Activated T-helper 2 cell treated with anti-CD3 and anti-CD28 coated beads, Interferon-gamma antibody, Interleukin-2, Interleukin-4, amounts not matched to agents 10 μg/mL and 5 μg/mL and 100 μg/mL, durations not matched to agents 14 hours and 24 hours and 36 hours (primary cell): ENCODE measurements around the gene SLC26A9. TPM values are rescaled to one million over a fixed set of nuclear protein-coding genes. Genes with fewer than 3 reads are reported as not detected.

ENCODE experiments used
- DNase-seq: peaks from one replicate; pipeline ENCODE4 v3.0.0; 2021; ENCODE audit warnings: low spot score
- H3K27ac Mint-ChIP-seq: one replicate; pipeline ENCODE4 v1.8.0; 2021; ENCODE audit warnings: mixed read lengths
- H3K27me3 Mint-ChIP-seq: one replicate; pipeline ENCODE4 v1.8.0; 2021; ENCODE audit warnings: low read depth, mixed read lengths
- H3K36me3 Mint-ChIP-seq: one replicate; pipeline ENCODE4 v1.8.0; 2021; ENCODE audit warnings: low read depth, mixed read lengths
- H3K4me1 Mint-ChIP-seq: one replicate; pipeline ENCODE4 v1.8.0; 2021; ENCODE audit warnings: low read depth, mixed read lengths
- H3K4me3 Mint-ChIP-seq: one replicate; pipeline ENCODE4 v1.8.0; 2021; ENCODE audit warnings: low read depth, mild to moderate bottlenecking, moderate library complexity, mixed read lengths
- H3K9me3 Mint-ChIP-seq: one replicate; pipeline ENCODE4 v1.8.0; 2021; ENCODE audit warnings: mixed read lengths
- intact Hi-C: fragments of 100-400 bp; cut with micrococcal nuclease; formaldehyde crosslinking; loops from one replicate; pipeline ENCODE4 v1.15.1; 2023
- total RNA-seq: library from RNA; stranded (reverse); gene quantifications from 2 replicates; pipeline ENCODE4 v1.2.3, GENCODE V29; 2022

The SLC26A9 gene
- total RNA-seq, 1 donor from 2014 or later, result not detected

DNA sequence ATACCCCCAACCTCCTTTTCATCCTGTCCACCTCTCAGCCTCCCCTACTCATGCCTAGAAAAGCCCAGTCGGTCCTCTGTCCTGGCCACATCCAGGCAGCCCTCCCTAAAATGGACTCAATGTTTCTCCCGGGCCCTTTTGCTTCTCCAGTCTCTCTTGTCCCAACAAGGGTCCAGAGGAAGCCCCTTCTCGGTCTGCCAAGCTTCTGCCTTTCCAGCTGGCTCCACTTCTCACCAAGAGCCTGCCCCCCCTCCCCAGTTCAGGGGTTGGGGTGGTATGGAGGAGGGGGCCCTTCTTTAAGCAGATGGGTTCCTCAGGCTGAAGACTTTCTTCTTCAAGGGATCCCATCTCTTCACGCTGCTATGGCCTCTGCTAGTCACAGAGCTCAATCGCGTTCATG, 36.0 kb upstream of the SLC26A9 start:
- intact Hi-C loops, result no loop called here
- no peak overlapping the region for H3K4me3 Mint-ChIP-seq
- DNase-seq, result no peak
- no peak overlapping the region for H3K27ac Mint-ChIP-seq
- H3K9me3 Mint-ChIP-seq, result peaks cover 10% of the 10 kb centered on the region
- peaks cover 5% of the 10 kb centered on the region for H3K27me3 Mint-ChIP-seq
- H3K36me3 Mint-ChIP-seq, result no peaks in the 10 kb centered on the region
- H3K4me1 Mint-ChIP-seq, result no peaks in the 10 kb centered on the region

DNA sequence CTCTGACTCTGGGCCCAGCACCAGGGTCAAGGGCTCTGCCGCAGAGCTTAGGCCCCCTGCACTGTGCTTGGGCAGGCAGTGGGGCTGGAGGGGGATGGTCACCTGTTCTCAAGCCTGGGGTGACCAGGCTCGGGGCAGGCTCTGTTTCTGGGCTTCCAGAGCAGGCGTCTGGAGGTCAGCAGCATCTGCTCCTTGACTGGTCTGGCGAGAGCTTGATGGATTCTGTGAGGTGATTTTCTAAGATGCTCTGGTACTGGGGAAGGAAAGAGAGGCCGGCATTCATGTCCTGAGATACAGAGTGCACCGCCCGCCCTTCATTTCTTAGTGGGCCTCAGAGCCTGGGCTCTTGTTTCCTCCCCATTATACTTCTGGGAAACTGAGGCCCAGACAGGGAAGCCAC, 35.4 kb upstream of the SLC26A9 start:
- intact Hi-C loops, result no loop called here

DNA sequence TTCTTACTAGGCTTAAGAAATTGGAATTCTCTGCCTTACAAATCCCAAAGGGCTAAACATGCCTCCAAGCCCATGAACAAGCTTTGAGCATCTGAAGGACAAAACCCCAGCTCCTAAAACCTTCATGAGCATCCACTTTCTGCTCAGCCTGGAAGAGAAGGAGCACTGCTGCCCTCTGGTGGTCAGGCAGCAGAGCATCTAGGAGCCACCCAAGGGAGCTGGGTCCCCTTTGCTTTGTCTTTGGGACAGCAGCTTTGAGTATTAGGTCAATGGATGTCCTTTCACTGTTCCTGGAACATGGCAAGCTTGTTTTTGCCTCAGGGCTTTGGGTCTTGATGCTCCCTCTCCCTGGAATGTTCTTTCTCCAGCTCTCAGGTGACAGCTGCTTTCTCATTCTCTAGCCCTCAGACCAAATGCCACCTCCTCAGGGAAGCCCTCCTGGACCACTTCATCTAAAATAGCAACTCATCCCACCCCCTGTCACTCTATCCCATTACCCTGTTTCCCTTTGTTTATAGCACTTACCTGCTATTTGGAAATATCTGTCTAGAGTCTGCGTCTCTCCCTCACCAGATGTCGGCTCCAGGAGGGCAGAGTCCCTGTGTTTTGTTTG, 34.3 kb upstream of the SLC26A9 start:
- Mint-ChIP-seq H3K27me3 (peaks cover 3% of the 10 kb centered on the region), H3K4me3 (no peak overlapping the region)
- intact Hi-C loops, result loop anchor here (1.0 kb wide), 3 partner anchors 58 to 318 kb away; no protein-coding TSS in a partner anchor

More for the DNA sequence above, 35.4 kb upstream of the SLC26A9 start:
- peaks cover 16% of the 10 kb centered on the region for H3K9me3 Mint-ChIP-seq
- no peak for DNase-seq
- no peaks in the 10 kb centered on the region for H3K4me1 Mint-ChIP-seq
- H3K27me3 Mint-ChIP-seq, result peaks cover 5% of the 10 kb centered on the region
- no peak overlapping the region for H3K4me3 Mint-ChIP-seq
- H3K36me3 Mint-ChIP-seq, result no peaks in the 10 kb centered on the region
- no peak overlapping the region for H3K27ac Mint-ChIP-seq

DNA sequence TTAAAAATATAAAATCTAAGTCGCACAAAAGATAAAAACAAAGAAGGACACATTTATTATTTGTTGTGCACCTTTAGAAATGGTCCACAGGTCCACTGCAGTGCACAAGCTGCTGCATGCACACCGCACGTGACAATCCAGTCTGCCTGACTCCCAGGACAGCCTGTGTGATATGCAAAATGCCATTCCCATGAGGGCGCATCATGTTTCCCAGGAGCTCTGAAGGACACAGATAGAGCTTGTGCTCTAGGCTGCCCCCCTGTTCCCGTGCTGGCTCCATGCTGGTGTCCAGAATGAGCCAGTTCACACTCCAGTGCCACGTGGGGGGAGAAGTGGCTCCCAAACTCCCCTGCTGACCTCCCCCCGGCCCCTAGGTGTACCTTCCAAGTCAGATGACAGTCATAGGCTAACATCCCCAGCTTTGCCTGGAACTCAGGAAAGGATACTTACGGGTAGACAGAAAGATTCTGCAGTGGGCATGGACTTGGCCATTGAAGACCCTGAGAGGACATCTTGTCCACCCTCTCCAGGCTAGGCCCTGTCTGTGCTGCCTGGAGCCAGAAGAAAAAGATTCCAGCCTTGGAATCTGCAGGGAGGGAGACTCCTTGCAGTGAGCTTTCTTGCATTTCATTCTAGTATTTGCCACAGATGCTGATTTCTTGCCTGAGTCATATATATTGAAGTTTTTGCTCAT, 33.6 kb upstream of the SLC26A9 start:
- no peak for DNase-seq
- no peaks in the 10 kb centered on the region for H3K36me3 Mint-ChIP-seq
- intact Hi-C loops, result loop anchor here (1.0 kb wide), 3 partner anchors 58 to 318 kb away; no protein-coding TSS in a partner anchor
- no peaks in the 10 kb centered on the region for H3K4me1 Mint-ChIP-seq
- peaks cover 2% of the 10 kb centered on the region for H3K27me3 Mint-ChIP-seq
- no peak overlapping the region for H3K27ac Mint-ChIP-seq
- no peak overlapping the region for H3K4me3 Mint-ChIP-seq
- peaks cover 17% of the 10 kb centered on the region for H3K9me3 Mint-ChIP-seq

More for the DNA sequence above, 34.3 kb upstream of the SLC26A9 start:
- peaks cover 17% of the 10 kb centered on the region for H3K9me3 Mint-ChIP-seq
- H3K27ac Mint-ChIP-seq, result no peak overlapping the region
- no peaks in the 10 kb centered on the region for H3K4me1 Mint-ChIP-seq
- DNase-seq, result peak; percentile 56
- no peaks in the 10 kb centered on the region for H3K36me3 Mint-ChIP-seq

DNA sequence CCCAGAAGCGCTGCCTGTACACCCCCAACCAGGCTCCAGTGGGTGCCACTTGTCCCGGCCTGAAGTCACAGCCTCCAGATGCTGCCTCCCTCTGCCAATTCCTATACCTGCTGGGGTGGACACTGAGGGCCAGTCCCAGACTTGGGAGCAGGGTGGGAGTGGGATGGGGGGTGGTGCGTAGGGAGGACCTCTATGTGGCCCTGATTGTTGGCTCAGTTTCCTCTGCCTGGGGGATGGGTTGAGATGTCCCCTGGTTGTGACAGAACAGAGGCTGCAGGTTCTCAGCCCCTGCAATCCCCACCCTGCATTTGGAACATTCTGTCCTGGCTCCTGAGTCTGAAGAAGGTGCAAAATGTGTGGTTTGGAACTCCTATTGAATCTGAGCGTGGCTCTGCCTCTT, 32.8 kb upstream of the SLC26A9 start:
- Mint-ChIP-seq H3K9me3 (peaks cover 17% of the 10 kb centered on the region), H3K36me3 (no peaks in the 10 kb centered on the region), H3K27me3 (peaks cover 2% of the 10 kb centered on the region), H3K4me3 (no peak overlapping the region), H3K27ac (no peak overlapping the region), H3K4me1 (no peaks in the 10 kb centered on the region)
- intact Hi-C loops, result no loop called here
- no peak for DNase-seq

GRCh38 chr1:205975387-205975998, 32.2 kb upstream of the SLC26A9 start:
- peaks cover 17% of the 10 kb centered on the region for H3K9me3 Mint-ChIP-seq
- peaks cover 2% of the 10 kb centered on the region for H3K27me3 Mint-ChIP-seq
- no peaks in the 10 kb centered on the region for H3K4me1 Mint-ChIP-seq
- no peaks in the 10 kb centered on the region for H3K36me3 Mint-ChIP-seq
- intact Hi-C loops, result no loop called here
- no peak for DNase-seq
- no peak overlapping the region for H3K27ac Mint-ChIP-seq
- H3K4me3 Mint-ChIP-seq, result no peak overlapping the region

DNA sequence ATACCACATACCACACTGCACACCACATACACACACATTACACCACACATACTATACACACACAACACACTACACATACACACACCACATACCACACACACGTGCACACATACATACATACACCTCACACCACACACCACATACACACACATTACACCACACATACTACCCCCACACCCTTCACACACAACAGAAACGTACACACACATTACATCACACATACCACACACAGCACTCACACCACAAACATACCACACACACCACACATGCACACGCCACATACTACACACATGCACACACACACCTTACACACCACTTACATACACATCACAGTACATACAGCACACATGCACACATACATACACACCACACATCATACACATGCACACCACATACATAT, 31.5 kb upstream of the SLC26A9 start:
- intact Hi-C loops, result no loop called here
- no peak for DNase-seq
- Mint-ChIP-seq H3K27ac (no peak overlapping the region), H3K4me1 (peaks cover 2% of the 10 kb centered on the region), H3K9me3 (peaks cover 17% of the 10 kb centered on the region), H3K36me3 (no peaks in the 10 kb centered on the region), H3K27me3 (peaks cover 2% of the 10 kb centered on the region), H3K4me3 (no peak overlapping the region)

DNA sequence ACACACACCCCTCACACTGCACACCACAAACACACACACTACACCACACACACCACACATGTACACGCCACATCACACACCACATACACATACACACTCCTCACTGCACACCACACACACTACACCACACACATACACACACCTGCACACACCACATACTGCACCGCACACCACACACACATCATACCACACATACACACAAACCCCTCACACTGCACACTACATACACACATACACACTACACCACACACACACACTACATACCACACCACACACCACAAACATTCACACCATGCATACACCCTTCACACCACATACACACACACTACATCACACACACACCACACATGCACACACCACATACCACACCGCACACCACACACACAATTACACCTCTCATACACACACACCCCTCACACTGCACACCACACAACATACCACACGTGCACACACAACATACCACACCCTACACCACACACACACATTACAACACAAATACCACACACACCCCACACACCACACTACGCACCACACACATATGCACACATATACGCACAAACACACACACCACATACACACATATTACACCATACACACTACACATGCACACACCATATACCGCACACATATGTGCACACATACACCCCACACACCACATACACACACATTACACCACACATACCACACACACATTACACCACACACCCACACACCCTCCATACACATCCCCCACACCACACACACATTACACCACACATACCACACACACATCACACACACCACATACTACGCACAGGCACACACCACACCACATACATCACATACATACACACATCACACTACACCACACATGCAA, 30.3 kb upstream of the SLC26A9 start:
- H3K4me1 Mint-ChIP-seq, result peaks cover 2% of the 10 kb centered on the region
- H3K27ac Mint-ChIP-seq, result no peak overlapping the region
- no peaks in the 10 kb centered on the region for H3K36me3 Mint-ChIP-seq
- H3K27me3 Mint-ChIP-seq, result peaks cover 2% of the 10 kb centered on the region
- H3K9me3 Mint-ChIP-seq, result peaks cover 17% of the 10 kb centered on the region
- DNase-seq, result no peak
- H3K4me3 Mint-ChIP-seq, result no peak overlapping the region
- intact Hi-C loops, result no loop called here

DNA sequence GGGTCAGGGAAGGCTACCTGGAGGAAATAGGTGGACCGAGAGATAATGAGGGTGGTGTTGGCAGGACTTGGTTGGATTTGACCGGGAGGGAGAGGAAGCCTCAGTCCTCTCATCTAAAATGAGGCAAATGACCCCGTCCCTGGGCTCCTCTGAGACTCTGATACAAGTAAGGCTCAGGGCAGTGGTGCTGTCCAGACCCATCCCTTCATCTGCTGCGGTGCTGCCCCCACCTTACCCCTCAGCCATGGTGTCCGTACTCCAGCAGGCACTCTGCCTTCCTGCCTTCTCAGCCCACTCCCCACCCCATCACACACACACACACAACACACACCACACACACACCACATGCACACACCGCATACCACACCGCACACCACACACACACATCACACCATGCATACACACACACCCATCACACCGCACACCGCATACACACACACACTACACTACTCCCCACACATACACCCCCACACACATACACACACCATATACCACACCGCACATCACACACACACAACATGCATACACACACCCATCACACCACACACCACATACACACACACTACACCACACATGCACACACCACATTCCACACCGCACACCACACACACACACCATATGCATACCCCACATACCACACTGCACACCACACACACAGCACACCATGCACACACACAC, 29.4 kb upstream of the SLC26A9 start:
- intact Hi-C loops, result no loop called here
- H3K4me1 Mint-ChIP-seq, result peaks cover 2% of the 10 kb centered on the region
- H3K27me3 Mint-ChIP-seq, result peaks cover 2% of the 10 kb centered on the region
- H3K27ac Mint-ChIP-seq, result no peak overlapping the region
- DNase-seq, result no peak
- H3K36me3 Mint-ChIP-seq, result no peaks in the 10 kb centered on the region
- H3K9me3 Mint-ChIP-seq, result peaks cover 17% of the 10 kb centered on the region
- H3K4me3 Mint-ChIP-seq, result no peak overlapping the region

DNA sequence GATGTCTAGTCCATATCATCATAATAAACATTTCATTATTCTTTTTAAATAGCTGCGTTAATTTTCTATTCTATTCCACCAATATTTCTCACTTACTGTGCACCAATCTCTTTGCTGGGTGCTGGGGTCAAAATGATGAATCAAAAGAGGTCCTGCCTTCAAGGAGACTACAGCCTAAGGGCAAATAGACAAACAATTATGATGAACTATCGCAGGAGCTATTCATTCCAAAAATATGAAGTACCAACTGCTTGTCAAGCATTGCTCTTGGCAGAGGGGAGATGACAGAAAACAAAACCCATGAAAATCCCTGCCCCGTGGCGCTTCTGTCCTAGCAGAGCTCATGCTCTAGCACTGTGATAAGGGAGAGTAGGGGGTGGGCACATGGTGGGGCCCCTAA, 28.8 kb upstream of the SLC26A9 start:
- no peak overlapping the region for H3K4me3 Mint-ChIP-seq

DNA sequence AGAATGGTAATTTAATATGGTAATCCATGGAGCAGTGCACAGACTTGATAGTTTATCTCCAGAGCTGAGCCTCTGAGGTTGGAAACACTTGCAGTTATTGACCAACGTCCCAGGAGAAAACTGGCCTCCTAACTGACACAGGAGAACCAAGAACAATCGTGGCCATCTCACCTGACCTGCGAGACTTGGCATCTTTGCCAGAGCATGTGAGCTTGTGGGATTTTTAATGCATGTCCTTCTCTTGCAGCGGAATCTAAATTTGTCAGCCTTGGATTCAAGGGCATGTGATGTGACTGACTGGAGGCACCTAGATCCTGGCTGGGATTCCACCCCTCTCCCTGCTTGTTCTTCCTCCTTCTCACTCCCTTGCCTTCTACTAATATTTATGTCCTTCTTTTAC, 27.8 kb upstream of the SLC26A9 start:
- no peak overlapping the region for H3K27ac Mint-ChIP-seq
- H3K9me3 Mint-ChIP-seq, result peaks cover 17% of the 10 kb centered on the region
- H3K4me3 Mint-ChIP-seq, result no peak overlapping the region
- DNase-seq, result no peak
- intact Hi-C loops, result no loop called here
- peaks cover 2% of the 10 kb centered on the region for H3K4me1 Mint-ChIP-seq
- H3K27me3 Mint-ChIP-seq, result no peaks in the 10 kb centered on the region
- H3K36me3 Mint-ChIP-seq, result no peaks in the 10 kb centered on the region

More for the DNA sequence above, 28.8 kb upstream of the SLC26A9 start:
- Mint-ChIP-seq H3K9me3 (peaks cover 17% of the 10 kb centered on the region), H3K27ac (no peak overlapping the region), H3K27me3 (no peaks in the 10 kb centered on the region), H3K36me3 (no peaks in the 10 kb centered on the region), H3K4me1 (peaks cover 2% of the 10 kb centered on the region)
- no peak for DNase-seq
- intact Hi-C loops, result no loop called here

- no peaks in the 10 kb centered on the region for H3K27me3 Mint-ChIP-seq
- H3K4me1 Mint-ChIP-seq, result peaks cover 2% of the 10 kb centered on the region
- no peak for DNase-seq
- no peak overlapping the region for H3K4me3 Mint-ChIP-seq
- peaks cover 17% of the 10 kb centered on the region for H3K9me3 Mint-ChIP-seq
- no peaks in the 10 kb centered on the region for H3K36me3 Mint-ChIP-seq
- intact Hi-C loops, result no loop called here
- H3K27ac Mint-ChIP-seq, result no peak overlapping the region
Observed at GRCh38 chr1:205970486-205970885, 27.2 kb upstream of the SLC26A9 start.
